SK-N-SH (cell line): Measurements from ENCODE around the gene BID.

ENCODE experiments used
- RAD21 ChIP-seq: IDR thresholded peaks from 2 replicates; pipeline ENCODE4 v1.6.1; 2012; ENCODE audit warnings: mild to moderate bottlenecking, low read length
- TF ChIP-seq, protein P1 (sequence below): IDR thresholded peaks from 2 replicates; pipeline ENCODE4; 2012

DNA sequence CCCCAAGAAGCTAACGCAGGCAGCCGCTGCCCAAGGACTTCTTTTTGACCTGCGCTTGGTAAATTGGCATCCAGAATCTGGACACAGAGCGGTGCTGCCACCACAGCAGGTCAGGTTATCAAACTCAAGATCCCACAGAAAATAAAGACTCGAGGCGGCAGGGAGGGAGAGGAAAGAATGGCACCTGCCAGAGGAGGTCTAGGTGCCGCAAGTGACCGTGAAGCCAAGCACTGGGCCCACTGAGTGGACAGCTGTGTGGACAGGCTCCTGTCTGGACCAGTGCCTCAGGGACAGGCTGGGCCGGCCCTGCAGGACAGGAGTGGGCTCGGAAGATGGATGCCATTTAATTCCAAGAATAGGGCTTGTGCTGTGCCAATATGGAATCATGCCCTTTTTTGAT, 27.4 kb downstream of the BID start:
- no peak for TF ChIP-seq RAD21
- TF ChIP-seq, protein P1, sequence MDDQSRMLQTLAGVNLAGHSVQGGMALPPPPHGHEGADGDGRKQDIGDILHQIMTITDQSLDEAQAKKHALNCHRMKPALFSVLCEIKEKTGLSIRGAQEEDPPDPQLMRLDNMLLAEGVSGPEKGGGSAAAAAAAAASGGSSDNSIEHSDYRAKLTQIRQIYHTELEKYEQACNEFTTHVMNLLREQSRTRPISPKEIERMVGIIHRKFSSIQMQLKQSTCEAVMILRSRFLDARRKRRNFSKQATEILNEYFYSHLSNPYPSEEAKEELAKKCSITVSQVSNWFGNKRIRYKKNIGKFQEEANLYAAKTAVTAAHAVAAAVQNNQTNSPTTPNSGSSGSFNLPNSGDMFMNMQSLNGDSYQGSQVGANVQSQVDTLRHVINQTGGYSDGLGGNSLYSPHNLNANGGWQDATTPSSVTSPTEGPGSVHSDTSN, result no peak
